ENCODE results near the gene OVAAL. TPM values are rescaled to one million over a fixed set of nuclear protein-coding genes. Genes with fewer than 3 reads are reported as not detected.

OVAAL gene
- total RNA-seq, 1 donor from 2014 or later = not detected

GRCh38 chr1:180615493-180616290 lies 56.9 kb downstream of the OVAAL start:
- no peak overlapping the region for H3K4me3 Mint-ChIP-seq (ENCODE audit: unreplicated experiment)
- no peak overlapping the region for H2AFZ ChIP-seq (ENCODE audit: low read depth, low read length)
- no peaks in the 10 kb centered on the region for H3K79me2 ChIP-seq (ENCODE audit: insufficient read depth, low read length)
- H3K4me3 ChIP-seq (ENCODE audit: insufficient read depth, low read depth, low read length) = no peak overlapping the region
- no peak overlapping the region for H3K9ac ChIP-seq (ENCODE audit: low read length)
- no peak for DNase-seq (ENCODE audit: low read depth)
- H3K9me3 Mint-ChIP-seq (ENCODE audit: unreplicated experiment) = no peaks in the 10 kb centered on the region
- no peaks in the 10 kb centered on the region for H4K20me1 ChIP-seq (ENCODE audit: insufficient read depth, low read length)
- H3K4me1 ChIP-seq (ENCODE audit: insufficient read depth, low read length) = peaks cover 14% of the 10 kb centered on the region
- no peak overlapping the region for H3K27ac ChIP-seq (ENCODE audit: low read depth, low read length)
- peaks cover 9% of the 10 kb centered on the region for H3K4me1 Mint-ChIP-seq (ENCODE audit: low read depth, unreplicated experiment)
- TF ChIP-seq EZH2 (IDR thresholded peaks at IDR 0.05; ENCODE audit: insufficient read depth, low read length) (no peak), CTCF (IDR thresholded peaks at IDR 0.05; ENCODE audit: insufficient read depth, low read depth, low read length) (no peak)
- no peaks in the 10 kb centered on the region for H3K36me3 Mint-ChIP-seq (ENCODE audit: low read depth, unreplicated experiment)
- H3K4me2 ChIP-seq (ENCODE audit: low read length) = peak overlapping the region; percentile 26
- H3K9me3 ChIP-seq (ENCODE audit: insufficient read depth, low read depth, low read length) = no peaks in the 10 kb centered on the region
- H3K27me3 Mint-ChIP-seq (ENCODE audit: low read depth, unreplicated experiment) = no peaks in the 10 kb centered on the region
- no peaks in the 10 kb centered on the region for H3K27me3 ChIP-seq (ENCODE audit: insufficient read depth, low read length)
- no peaks in the 10 kb centered on the region for H3K36me3 ChIP-seq (ENCODE audit: insufficient read depth, low read length)
- FAIRE-seq = no peak
- no peak overlapping the region for H3K27ac Mint-ChIP-seq (ENCODE audit: unreplicated experiment)

Other genes starting within 250 kb of the OVAAL start
- gene ACBD6, start 56.4 kb upstream of the OVAAL start, total RNA-seq = 36.8 and 43.4 TPM in 2 replicates
- gene XPR1, start 73.1 kb downstream of the OVAAL start, total RNA-seq = 35.2 and 36.0 TPM in 2 replicates

All from astrocyte (in vitro differentiated cells and primary cell).